Liver (tissue), 9 donors: ENCODE results near the gene FAM222A. TPM values are rescaled to one million over a fixed set of nuclear protein-coding genes. Genes with fewer than 3 reads are reported as not detected.
A peak's percentile ranks its signal among the peaks of the same experiment; 100 is the strongest.

Experiments used
- DNase-seq: peaks from one replicate; pipeline ENCODE4 v3.0.0-alpha.2; 2017; ENCODE audit warnings: low spot score
- H3K27ac ChIP-seq, 2 donors: one replicate each; pipeline ENCODE4 v1.7.0; 2013; ENCODE audit warnings: inconsistent platforms in 2 of 2, low read length in 2 of 2, control low read depth in 1 of 2, low read depth in 1 of 2, mild to moderate bottlenecking in 1 of 2
- H3K27me3 ChIP-seq, 4 donors: one replicate each; pipeline versions ENCODE4 v1.6.1 to v1.7.0; 2013; ENCODE audit warnings: low read length in 3 of 4, inconsistent platforms in 1 of 4, mild to moderate bottlenecking in 1 of 4, moderate library complexity in 1 of 4; ENCODE audit not compliant: control insufficient read depth in 4 of 4, insufficient read depth in 4 of 4
- H3K36me3 ChIP-seq, 4 donors: one replicate each; pipeline versions ENCODE4 v1.6.1 to v1.7.0; 2013; ENCODE audit warnings: low read length in 3 of 4, mild to moderate bottlenecking in 3 of 4, low read depth in 1 of 4, moderate library complexity in 1 of 4; ENCODE audit not compliant: control insufficient read depth in 4 of 4, insufficient read depth in 3 of 4
- H3K4me1 ChIP-seq, 4 donors: one replicate each; pipeline versions ENCODE4 v1.6.1 to v1.7.0; 2013; ENCODE audit warnings: low read length in 3 of 4, mild to moderate bottlenecking in 3 of 4, moderate library complexity in 1 of 4; ENCODE audit not compliant: control insufficient read depth in 4 of 4, insufficient read depth in 4 of 4
- H3K4me3 ChIP-seq, 3 donors: one replicate each; pipeline versions ENCODE4 v1.6.1 to v1.7.0; 2013; ENCODE audit warnings: low read length in 3 of 3, control low read depth in 1 of 3, low read depth in 1 of 3, mild to moderate bottlenecking in 1 of 3
- H3K9ac ChIP-seq, 2 donors: one replicate each; pipeline ENCODE4 v1.7.0; 2013; ENCODE audit warnings: low read length in 2 of 2, mild to moderate bottlenecking in 2 of 2, moderate library complexity in 2 of 2, control low read depth in 1 of 2, low read depth in 1 of 2
- H3K9me3 ChIP-seq, 4 donors: one replicate each; pipeline versions ENCODE4 v1.6.1 to v1.7.0; 2013; ENCODE audit warnings: low read length in 3 of 4; ENCODE audit not compliant: control insufficient read depth in 4 of 4
- FOXA2 ChIP-seq: IDR thresholded peaks from 2 replicates; pipeline ENCODE4 v1.6.1; 2016; ENCODE audit warnings: antibody characterized with exemption
- GABPA ChIP-seq, 2 donors: IDR thresholded peaks in 1 of 2; conservative IDR thresholded peaks in 1 of 2; 2 replicates each; pipeline ENCODE4 v1.6.1; 2016; ENCODE audit warnings: antibody characterized with exemption in 2 of 2, mild to moderate bottlenecking in 1 of 2, moderate library complexity in 1 of 2
- HNF4A ChIP-seq, 2 donors: conservative IDR thresholded peaks; 2 replicates each; pipeline ENCODE4 v1.6.1; 2016; ENCODE audit warnings: antibody characterized with exemption in 2 of 2, mild to moderate bottlenecking in 2 of 2
- JUND ChIP-seq, 2 donors: IDR thresholded peaks; 2 replicates each; pipeline ENCODE4 v1.6.1; 2016; ENCODE audit warnings: antibody characterized with exemption in 2 of 2
- RAD21 ChIP-seq, 2 donors: IDR thresholded peaks; 2 replicates each; pipeline ENCODE4 v1.6.1; 2016; ENCODE audit warnings: antibody characterized with exemption in 2 of 2, mild to moderate bottlenecking in 2 of 2
- RXRA ChIP-seq, 2 donors: IDR thresholded peaks; 2 replicates each; pipeline ENCODE4 v1.6.1; 2017 to 2018; ENCODE audit warnings: antibody characterized with exemption in 2 of 2, mild to moderate bottlenecking in 1 of 2
- SP1 ChIP-seq: IDR thresholded peaks from 2 replicates; pipeline ENCODE4 v1.6.1; 2018; ENCODE audit warnings: antibody characterized with exemption, mild to moderate bottlenecking
- YY1 ChIP-seq: IDR thresholded peaks from 2 replicates; pipeline ENCODE4 v1.6.1; 2016; ENCODE audit warnings: antibody characterized with exemption, mild to moderate bottlenecking
- WGBS: extraction: QIAGEN DNeasy Blood & Tissue Kit; methylation state at CpG from one replicate; pipeline ENCODE4 v1.1.7; 2013; 5-methylcytosine and 5-hydroxymethylcytosine counted together
- polyA plus RNA-seq, 2 donors: library from polyadenylated mRNA; stranded (reverse) in 1 of 2; unstranded in 1 of 2; fragments of 200-250 nt in 1 of 2; fragments of >200 nt in 1 of 2; fragmentation: Nextera tagmentation in 1 of 2; extraction: Ambion mirVana in 1 of 2; gene quantifications; one replicate each; pipeline versions ENCODE4 v1.2.1 to v1.2.3, GENCODE V29; 2013 to 2015
- total RNA-seq, 2 donors: library from RNA; depleted of rRNA; stranded (reverse); fragments of >200 nt; gene quantifications; one replicate each; pipeline ENCODE4 v1.2.3, GENCODE V29; 2014
- TF ChIP-seq, protein P1 (sequence below): IDR thresholded peaks from 2 replicates; pipeline ENCODE4 v1.6.1; 2016; ENCODE audit warnings: antibody characterized with exemption, mild to moderate bottlenecking
- TF ChIP-seq, protein P2 (sequence below): IDR thresholded peaks from 2 replicates; pipeline ENCODE4 v1.6.1; 2016; ENCODE audit warnings: antibody characterized with exemption
- TF ChIP-seq, protein P3 (sequence below): fragments of 150-350 bp; IDR thresholded peaks from 2 replicates; pipeline ENCODE4 v1.5.1; 2017; ENCODE audit warnings: improper control_type of control experiment, low read depth, low read length; ENCODE audit not compliant: missing input control
- TF ChIP-seq, protein P4 (sequence below): IDR thresholded peaks from 2 replicates; pipeline ENCODE4 v1.6.1; 2016; ENCODE audit warnings: antibody characterized with exemption
- donor health status: healthy.
- donor health status: healthy.
- donor health status: healthy.
- donor health status: healthy.
- donor health status: healthy.

FAM222A gene
- total and polyA plus RNA-seq, 4 donors: 0.97 to 2.2 (median 1.9) TPM

DNA sequence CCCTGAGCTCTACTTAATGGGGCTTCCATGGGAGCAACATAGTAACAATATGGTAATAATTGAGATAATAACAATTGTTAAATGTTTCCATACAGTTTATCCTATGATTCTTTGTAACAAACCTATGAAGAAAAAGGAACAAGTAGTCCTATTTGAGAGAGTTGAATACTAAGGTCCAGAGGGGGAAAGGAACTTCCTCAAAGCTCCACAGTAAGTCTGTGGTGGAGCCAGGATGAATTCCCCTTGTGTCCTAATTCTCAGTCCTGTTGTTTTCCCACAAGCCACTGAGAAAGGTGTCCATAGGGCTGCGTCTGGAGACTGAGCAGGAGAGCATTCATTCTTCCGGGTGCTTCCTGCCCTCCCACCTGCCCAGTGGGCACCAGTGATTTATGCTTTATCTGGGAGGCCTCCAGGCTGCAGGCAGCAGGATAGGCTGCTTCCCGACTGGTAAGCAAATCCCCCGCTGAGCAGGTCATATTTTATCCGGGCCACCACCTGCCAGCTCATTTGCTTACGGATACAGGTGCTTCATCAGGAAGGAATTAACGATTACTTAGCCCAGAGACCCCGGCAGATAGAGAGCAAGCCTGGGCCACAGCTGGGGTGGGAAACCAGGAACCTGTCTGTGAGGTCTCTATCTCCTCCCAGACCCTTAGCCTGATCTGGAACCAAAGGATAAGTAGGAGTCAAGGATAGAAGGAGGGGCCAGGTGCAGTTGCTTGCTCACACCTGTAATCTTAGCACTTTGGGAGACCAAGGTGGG is 33.9 kb upstream of the FAM222A start:
- WGBS: 75% methylated on average over 8 of the region's 8 CpGs
- Histone ChIP-seq H3K36me3 (no peaks in the 10 kb centered on the region), H3K27ac (no peak overlapping the region), H3K9me3 (no peaks in the 10 kb centered on the region), H3K9ac (no peak overlapping the region), H3K4me3 (no peak overlapping the region), H3K27me3 (no peaks in the 10 kb centered on the region), H3K4me1 (peaks cover 1 to 38% (median 29%) of the 10 kb centered on the region in 4 donors)
- no peak for DNase-seq
- TF ChIP-seq, protein P1, sequence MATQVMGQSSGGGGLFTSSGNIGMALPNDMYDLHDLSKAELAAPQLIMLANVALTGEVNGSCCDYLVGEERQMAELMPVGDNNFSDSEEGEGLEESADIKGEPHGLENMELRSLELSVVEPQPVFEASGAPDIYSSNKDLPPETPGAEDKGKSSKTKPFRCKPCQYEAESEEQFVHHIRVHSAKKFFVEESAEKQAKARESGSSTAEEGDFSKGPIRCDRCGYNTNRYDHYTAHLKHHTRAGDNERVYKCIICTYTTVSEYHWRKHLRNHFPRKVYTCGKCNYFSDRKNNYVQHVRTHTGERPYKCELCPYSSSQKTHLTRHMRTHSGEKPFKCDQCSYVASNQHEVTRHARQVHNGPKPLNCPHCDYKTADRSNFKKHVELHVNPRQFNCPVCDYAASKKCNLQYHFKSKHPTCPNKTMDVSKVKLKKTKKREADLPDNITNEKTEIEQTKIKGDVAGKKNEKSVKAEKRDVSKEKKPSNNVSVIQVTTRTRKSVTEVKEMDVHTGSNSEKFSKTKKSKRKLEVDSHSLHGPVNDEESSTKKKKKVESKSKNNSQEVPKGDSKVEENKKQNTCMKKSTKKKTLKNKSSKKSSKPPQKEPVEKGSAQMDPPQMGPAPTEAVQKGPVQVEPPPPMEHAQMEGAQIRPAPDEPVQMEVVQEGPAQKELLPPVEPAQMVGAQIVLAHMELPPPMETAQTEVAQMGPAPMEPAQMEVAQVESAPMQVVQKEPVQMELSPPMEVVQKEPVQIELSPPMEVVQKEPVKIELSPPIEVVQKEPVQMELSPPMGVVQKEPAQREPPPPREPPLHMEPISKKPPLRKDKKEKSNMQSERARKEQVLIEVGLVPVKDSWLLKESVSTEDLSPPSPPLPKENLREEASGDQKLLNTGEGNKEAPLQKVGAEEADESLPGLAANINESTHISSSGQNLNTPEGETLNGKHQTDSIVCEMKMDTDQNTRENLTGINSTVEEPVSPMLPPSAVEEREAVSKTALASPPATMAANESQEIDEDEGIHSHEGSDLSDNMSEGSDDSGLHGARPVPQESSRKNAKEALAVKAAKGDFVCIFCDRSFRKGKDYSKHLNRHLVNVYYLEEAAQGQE: no peak
- TF ChIP-seq JUND (IDR thresholded peaks at IDR 0.05) (no peak), FOXA2 (no peak), RAD21 (IDR thresholded peaks at IDR 0.05) (no peak), RXRA (IDR thresholded peaks at IDR 0.05) (no peak), YY1 (no peak), GABPA (IDR thresholded peaks at IDR 0.05 in 1 of 2, conservative IDR thresholded peaks at IDR 0.05 in 1 of 2) (no peak)
- TF ChIP-seq, protein P2, sequence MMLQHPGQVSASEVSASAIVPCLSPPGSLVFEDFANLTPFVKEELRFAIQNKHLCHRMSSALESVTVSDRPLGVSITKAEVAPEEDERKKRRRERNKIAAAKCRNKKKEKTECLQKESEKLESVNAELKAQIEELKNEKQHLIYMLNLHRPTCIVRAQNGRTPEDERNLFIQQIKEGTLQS: no peak
- TF ChIP-seq, protein P3, sequence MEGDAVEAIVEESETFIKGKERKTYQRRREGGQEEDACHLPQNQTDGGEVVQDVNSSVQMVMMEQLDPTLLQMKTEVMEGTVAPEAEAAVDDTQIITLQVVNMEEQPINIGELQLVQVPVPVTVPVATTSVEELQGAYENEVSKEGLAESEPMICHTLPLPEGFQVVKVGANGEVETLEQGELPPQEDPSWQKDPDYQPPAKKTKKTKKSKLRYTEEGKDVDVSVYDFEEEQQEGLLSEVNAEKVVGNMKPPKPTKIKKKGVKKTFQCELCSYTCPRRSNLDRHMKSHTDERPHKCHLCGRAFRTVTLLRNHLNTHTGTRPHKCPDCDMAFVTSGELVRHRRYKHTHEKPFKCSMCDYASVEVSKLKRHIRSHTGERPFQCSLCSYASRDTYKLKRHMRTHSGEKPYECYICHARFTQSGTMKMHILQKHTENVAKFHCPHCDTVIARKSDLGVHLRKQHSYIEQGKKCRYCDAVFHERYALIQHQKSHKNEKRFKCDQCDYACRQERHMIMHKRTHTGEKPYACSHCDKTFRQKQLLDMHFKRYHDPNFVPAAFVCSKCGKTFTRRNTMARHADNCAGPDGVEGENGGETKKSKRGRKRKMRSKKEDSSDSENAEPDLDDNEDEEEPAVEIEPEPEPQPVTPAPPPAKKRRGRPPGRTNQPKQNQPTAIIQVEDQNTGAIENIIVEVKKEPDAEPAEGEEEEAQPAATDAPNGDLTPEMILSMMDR: no peak

DNA sequence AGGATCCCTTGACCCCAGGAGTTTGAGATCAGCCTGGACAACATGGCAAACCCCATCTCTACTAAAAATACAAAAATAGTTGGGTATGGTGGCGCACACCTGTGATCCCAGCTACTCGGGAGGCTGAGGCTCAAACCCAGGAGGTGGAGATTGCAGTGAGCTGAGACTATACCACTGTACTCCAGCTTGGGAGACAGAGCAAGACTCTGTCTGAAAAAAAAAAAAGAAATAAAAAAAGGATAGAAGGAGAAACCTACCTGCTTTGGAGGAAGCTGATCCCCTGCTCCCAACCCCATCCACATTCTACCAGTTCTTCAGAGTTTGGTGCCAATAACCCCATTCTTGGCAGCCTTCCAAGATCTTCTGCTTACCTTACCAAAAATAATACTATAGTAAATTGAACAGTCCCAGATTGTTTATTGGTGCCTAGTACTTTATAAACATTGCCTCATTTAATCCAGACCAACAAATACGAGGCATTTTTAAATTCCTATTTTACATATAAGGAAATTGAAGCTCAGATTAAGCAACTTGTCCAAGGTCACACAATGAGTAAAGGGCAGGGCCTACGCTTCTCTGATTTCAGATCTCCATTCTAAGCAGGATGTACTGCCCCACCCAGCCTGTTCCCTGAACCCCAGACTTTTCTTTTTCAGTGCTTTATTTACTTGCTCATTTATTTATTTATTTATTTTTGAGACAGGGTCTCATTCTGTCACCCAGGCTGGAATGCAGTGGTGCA is 33.2 kb upstream of the FAM222A start:
- Histone ChIP-seq H3K9me3 (no peaks in the 10 kb centered on the region), H3K27me3 (no peaks in the 10 kb centered on the region), H3K9ac (no peak overlapping the region), H3K36me3 (no peaks in the 10 kb centered on the region), H3K4me3 (no peak overlapping the region), H3K4me1 (peaks cover 1 to 38% (median 29%) of the 10 kb centered on the region in 4 donors), H3K27ac (no peak overlapping the region)
- DNase-seq: no peak
- peak; percentile 10 for TF ChIP-seq SP1
- peak in 1 of 2 donors; percentile 57 for TF ChIP-seq RXRA (IDR thresholded peaks at IDR 0.05)
- TF ChIP-seq RAD21 (IDR thresholded peaks at IDR 0.05): peak in 1 of 2 donors; percentile 8
- TF ChIP-seq, protein P4, sequence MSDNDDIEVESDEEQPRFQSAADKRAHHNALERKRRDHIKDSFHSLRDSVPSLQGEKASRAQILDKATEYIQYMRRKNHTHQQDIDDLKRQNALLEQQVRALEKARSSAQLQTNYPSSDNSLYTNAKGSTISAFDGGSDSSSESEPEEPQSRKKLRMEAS: no peak
- peak; percentile 38 for TF ChIP-seq HNF4A (conservative IDR thresholded peaks at IDR 0.05)
- WGBS: 58% methylated on average over 4 of the region's 4 CpGs
